ENCODE results near the gene PBLD. TPM values are rescaled to one million over a fixed set of nuclear protein-coding genes. Genes with fewer than 3 reads are reported as not detected.

PBLD gene
- 6.1 and 7.3 TPM in 2 replicates for total RNA-seq

GRCh38 chr10:68332259-68333057 is at the start of gene PBLD:
Gene PBLD, minus strand, starts transcription at chr10:68332928. Its CDS starts 26,084 bp downstream, at chr10:68306844.

GRCh38 chr10:68331455-68332258 is 1.1 kb downstream of the PBLD start, which contains the start of gene HNRNPH3:
Gene HNRNPH3, plus strand, starts transcription at chr10:68332064. Its CDS starts 5,158 bp downstream, at chr10:68337222.

Other genes starting within 250 kb of the PBLD start
- gene MYPN, start 223.4 kb downstream of the PBLD start, total RNA-seq = 1.1 and 5.0 TPM in 2 replicates
- under 0.01 and 0.28 TPM in 2 replicates for gene ATOH7, start 100.8 kb downstream of the PBLD start, total RNA-seq
- 18.0 and 61.0 TPM in 2 replicates for gene HNRNPH3, start 864 bp downstream of the PBLD start, total RNA-seq
- gene RUFY2, start 74.3 kb upstream of the PBLD start, total RNA-seq = 17.3 and 20.3 TPM in 2 replicates
- 6.2 and 10.2 TPM in 2 replicates for gene DNA2, start 139.0 kb upstream of the PBLD start, total RNA-seq
- 19.7 and 20.1 TPM in 2 replicates for gene SLC25A16, start 194.6 kb upstream of the PBLD start, total RNA-seq
- 1.7 and 4.2 TPM in 2 replicates for gene TET1, start 227.4 kb upstream of the PBLD start, total RNA-seq